Lung microvascular endothelial cell (primary cell): ENCODE results near the gene GIGYF1. TPM values are rescaled to one million over a fixed set of nuclear protein-coding genes. Genes with fewer than 3 reads are reported as not detected.

ENCODE experiments used
- DNase-seq, 2 donors: peaks; one replicate each; pipeline versions ENCODE4 v3.0.0 to v3.0.0-alpha.2; 2010; ENCODE audit warnings: low read depth in 2 of 2
- total RNA-seq: library from RNA; depleted of rRNA; stranded (reverse); fragments of >200 nt; gene quantifications from 2 replicates; pipeline ENCODE4 v1.2.1, GENCODE V29; 2014

GIGYF1 gene
- total RNA-seq, 1 donor from 2014 or later: 14.9 TPM

- no peak for DNase-seq
These were observed 54.0 kb downstream of the GIGYF1 start for GRCh38 chr7:100639995-100640516.

DNA sequence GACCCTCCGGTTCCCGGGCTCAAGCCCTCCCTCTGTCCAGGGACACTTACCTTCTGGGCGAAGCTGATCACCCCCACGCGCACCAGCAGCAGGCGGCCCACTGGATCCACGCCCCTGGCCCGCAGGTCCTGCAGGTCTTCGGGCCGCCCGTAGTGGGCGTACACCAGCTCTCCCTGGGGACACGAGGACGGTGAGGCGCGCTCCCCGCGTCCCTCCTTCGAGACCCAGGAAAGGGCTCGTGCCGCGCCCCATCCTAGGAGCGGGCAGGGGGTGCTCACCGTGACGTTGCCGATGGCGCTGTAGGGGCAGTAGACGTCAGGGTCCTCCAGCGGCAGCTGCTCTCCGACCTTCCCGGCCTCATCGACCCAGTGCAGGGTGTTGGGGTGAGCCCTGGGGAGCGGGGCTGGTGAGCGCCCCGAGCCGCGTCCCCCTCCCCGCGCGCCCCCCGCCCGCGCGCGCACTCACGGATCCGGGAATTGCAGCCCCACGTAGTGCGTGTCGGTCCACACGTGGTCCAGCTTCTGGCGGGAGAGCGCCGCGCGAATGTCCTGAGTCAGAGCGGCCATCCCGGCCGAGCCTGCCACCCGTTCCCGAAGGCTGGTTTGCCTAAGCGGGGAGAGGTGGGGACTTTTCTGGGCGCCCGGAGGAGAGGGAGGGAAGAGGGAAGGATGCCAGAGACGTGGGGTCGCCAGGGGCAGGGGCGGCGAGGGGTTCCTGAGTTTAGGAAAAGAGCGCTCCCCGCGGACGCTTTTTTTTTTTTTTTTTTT, 60.9 kb downstream of the GIGYF1 start:
- DNase-seq: peak; percentile 8 to 44

- no peak for DNase-seq
These were observed 64.0 kb downstream of the GIGYF1 start for GRCh38 chr7:100630066-100630465.

Other genes starting within 250 kb of the GIGYF1 start
- gene SPACDR, start 230.0 kb downstream of the GIGYF1 start, total RNA-seq: 0.40 and 0.44 TPM in 2 replicates
- gene TSC22D4, start 215.0 kb downstream of the GIGYF1 start, total RNA-seq: 21.6 and 25.8 TPM in 2 replicates
- 2.0 and 6.3 TPM in 2 replicates for gene NYAP1, start 210.3 kb downstream of the GIGYF1 start, total RNA-seq
- gene AGFG2, start 155.0 kb downstream of the GIGYF1 start, total RNA-seq: 25.5 and 74.2 TPM in 2 replicates
- not detected in 2 replicates for gene SAP25, start 120.3 kb downstream of the GIGYF1 start, total RNA-seq
- 5.8 and 6.3 TPM in 2 replicates for gene LRCH4, start 108.1 kb downstream of the GIGYF1 start, total RNA-seq
- gene FBXO24, start 107.9 kb downstream of the GIGYF1 start, total RNA-seq: under 0.01 and 0.20 TPM in 2 replicates
- 0.22 TPM in 1 of 2 replicates, not detected in the other for gene PCOLCE, start 91.9 kb downstream of the GIGYF1 start, total RNA-seq
- 5.2 and 5.4 TPM in 2 replicates for gene MOSPD3, start 81.7 kb downstream of the GIGYF1 start, total RNA-seq
- under 0.01 TPM in 2 replicates for gene TFR2, start 52.7 kb downstream of the GIGYF1 start, total RNA-seq
- not detected in 2 replicates for gene ACTL6B, start 37.8 kb downstream of the GIGYF1 start, total RNA-seq
- 72.1 and 76.4 TPM in 2 replicates for gene GNB2, start 20.5 kb downstream of the GIGYF1 start, total RNA-seq
- 28.1 and 33.3 TPM in 2 replicates for gene POP7, start 11.9 kb upstream of the GIGYF1 start, total RNA-seq
- gene EPO, start 26.2 kb upstream of the GIGYF1 start, total RNA-seq: not detected in 2 replicates
- not detected in 2 replicates for gene ZAN, start 39.3 kb upstream of the GIGYF1 start, total RNA-seq
- 250 and 393 TPM in 2 replicates for gene EPHB4, start 133.3 kb upstream of the GIGYF1 start, total RNA-seq
- 34.0 and 39.3 TPM in 2 replicates for gene SLC12A9, start 158.5 kb upstream of the GIGYF1 start, total RNA-seq
- 36.4 and 41.3 TPM in 2 replicates for gene TRIP6, start 173.1 kb upstream of the GIGYF1 start, total RNA-seq
- 29.9 and 34.9 TPM in 2 replicates for gene SRRT, start 180.9 kb upstream of the GIGYF1 start, total RNA-seq
- 1.5 and 2.2 TPM in 2 replicates for gene UFSP1, start 195.5 kb upstream of the GIGYF1 start, total RNA-seq
- 1.7 and 3.4 TPM in 2 replicates for gene ACHE, start 201.6 kb upstream of the GIGYF1 start, total RNA-seq